C4-2B (cell line): ENCODE measurements around the gene NRARP.

ENCODE experiments used
- ZFX ChIP-seq: fragments of 450-650 bp; IDR thresholded peaks from 2 replicates; pipeline ENCODE4 v1.6.1; 2017
- TF ChIP-seq, protein P1 (sequence below): fragments of 450-650 bp; conservative IDR thresholded peaks from 2 replicates; pipeline ENCODE4 v1.5.1; 2017; ENCODE audit warnings: mild to moderate bottlenecking

DNA sequence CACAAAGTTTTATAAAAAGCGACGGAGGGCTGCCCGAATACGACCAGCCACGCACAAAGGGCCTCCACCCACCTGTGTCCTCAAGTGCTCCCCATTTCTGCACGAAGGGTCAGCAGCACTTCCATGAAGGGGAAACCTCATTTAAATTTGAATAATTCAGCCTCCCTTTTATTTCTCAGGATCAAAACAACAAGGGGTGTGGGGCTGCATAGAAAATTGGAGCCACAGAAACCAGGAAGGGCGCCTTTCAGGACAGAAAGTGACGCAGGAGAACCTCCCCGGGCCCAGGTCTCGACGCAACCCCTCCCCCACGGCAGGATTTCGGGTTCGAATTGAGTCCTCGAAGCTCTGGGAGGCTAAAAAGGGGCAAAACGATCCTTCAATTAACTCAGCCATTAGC, 2.1 kb downstream of the NRARP start:
- TF ChIP-seq, protein P1, sequence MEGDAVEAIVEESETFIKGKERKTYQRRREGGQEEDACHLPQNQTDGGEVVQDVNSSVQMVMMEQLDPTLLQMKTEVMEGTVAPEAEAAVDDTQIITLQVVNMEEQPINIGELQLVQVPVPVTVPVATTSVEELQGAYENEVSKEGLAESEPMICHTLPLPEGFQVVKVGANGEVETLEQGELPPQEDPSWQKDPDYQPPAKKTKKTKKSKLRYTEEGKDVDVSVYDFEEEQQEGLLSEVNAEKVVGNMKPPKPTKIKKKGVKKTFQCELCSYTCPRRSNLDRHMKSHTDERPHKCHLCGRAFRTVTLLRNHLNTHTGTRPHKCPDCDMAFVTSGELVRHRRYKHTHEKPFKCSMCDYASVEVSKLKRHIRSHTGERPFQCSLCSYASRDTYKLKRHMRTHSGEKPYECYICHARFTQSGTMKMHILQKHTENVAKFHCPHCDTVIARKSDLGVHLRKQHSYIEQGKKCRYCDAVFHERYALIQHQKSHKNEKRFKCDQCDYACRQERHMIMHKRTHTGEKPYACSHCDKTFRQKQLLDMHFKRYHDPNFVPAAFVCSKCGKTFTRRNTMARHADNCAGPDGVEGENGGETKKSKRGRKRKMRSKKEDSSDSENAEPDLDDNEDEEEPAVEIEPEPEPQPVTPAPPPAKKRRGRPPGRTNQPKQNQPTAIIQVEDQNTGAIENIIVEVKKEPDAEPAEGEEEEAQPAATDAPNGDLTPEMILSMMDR = no peak
- no peak for TF ChIP-seq ZFX
